NCI-H2196 (cell line): Measurements from ENCODE around the gene NUP85.
"Not testable (repeated sequence)": the region's sequence is repeated elsewhere in the genome, so short reads cannot be mapped to it uniquely, and the experiment has no call there.

Experiments
- DNase-seq: peaks from one replicate; lab custom pipeline; 2025; ENCODE audit not compliant: unreplicated experiment; lab: John Stamatoyannopoulos, UW

Gene NUP85, protein sequence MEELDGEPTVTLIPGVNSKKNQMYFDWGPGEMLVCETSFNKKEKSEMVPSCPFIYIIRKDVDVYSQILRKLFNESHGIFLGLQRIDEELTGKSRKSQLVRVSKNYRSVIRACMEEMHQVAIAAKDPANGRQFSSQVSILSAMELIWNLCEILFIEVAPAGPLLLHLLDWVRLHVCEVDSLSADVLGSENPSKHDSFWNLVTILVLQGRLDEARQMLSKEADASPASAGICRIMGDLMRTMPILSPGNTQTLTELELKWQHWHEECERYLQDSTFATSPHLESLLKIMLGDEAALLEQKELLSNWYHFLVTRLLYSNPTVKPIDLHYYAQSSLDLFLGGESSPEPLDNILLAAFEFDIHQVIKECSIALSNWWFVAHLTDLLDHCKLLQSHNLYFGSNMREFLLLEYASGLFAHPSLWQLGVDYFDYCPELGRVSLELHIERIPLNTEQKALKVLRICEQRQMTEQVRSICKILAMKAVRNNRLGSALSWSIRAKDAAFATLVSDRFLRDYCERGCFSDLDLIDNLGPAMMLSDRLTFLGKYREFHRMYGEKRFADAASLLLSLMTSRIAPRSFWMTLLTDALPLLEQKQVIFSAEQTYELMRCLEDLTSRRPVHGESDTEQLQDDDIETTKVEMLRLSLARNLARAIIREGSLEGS

GRCh38 chr17:75205037-75205792, at the start of gene NUP85:
NUP85 (plus strand) TSS chr17:75205679; CDS start chr17:75205762, 83 bp downstream.
- peak; percentile 94 for DNase-seq

GRCh38 chr17:75158480-75158879, 47.0 kb upstream of the NUP85 start:
- DNase-seq, result not testable (repeated sequence)

- DNase-seq, result no peak
Observed at GRCh38 chr17:75159196-75160031, 46.1 kb upstream of the NUP85 start.

GRCh38 chr17:75160211-75160610, 45.3 kb upstream of the NUP85 start:
- no peak for DNase-seq

GRCh38 chr17:75163074-75163473, 42.4 kb upstream of the NUP85 start:
- no peak for DNase-seq

- DNase-seq, result not testable (repeated sequence)
Observed at GRCh38 chr17:75164606-75165005, 40.9 kb upstream of the NUP85 start.

- DNase-seq, result no peak
Observed at GRCh38 chr17:75168998-75169397, 36.5 kb upstream of the NUP85 start.

GRCh38 chr17:75173526-75173925, 32.0 kb upstream of the NUP85 start:
- DNase-seq, result no peak

DNA sequence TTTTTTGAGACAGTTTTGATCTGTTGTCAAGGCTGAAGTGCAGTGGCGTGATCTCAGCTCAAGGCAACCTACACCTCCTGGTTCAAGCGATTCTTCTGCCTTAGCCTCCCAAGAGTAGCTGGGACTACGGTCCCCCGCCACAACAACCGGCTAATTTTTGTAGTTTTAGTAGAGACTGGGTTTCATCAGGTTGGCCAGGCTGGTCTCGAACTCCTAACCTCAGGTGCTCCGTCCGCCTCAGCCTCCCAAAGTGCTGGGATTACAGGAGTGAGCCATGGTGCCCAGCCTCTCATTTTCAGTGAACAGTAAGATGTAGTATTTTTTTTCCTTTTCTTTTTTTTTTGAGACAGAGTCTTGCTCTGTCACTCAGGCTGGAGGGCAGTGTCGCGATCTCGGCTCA, 30.5 kb upstream of the NUP85 start:
- no peak for DNase-seq

- DNase-seq, result no peak
Observed at GRCh38 chr17:75176625-75177024, 28.9 kb upstream of the NUP85 start.

DNA sequence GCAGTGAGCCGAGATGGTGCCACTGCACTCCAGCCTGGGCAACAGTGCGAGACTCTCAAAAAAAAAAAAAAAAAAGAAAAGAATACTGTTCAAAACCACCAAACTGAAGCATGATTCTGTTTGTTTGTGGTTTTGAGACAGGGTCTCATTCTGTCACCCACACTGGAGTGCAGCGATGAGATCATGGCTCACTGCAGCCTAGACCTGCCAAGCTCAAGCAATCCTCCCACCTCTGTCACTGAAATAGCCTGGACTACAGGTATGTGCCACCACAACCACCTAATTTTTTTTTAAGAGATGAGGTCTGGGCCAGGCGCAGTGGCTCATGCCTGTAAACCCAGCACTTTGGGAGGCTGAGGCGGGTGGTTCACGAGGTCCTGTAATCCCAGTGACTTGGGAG, 27.0 kb upstream of the NUP85 start:
- no peak for DNase-seq

DNA sequence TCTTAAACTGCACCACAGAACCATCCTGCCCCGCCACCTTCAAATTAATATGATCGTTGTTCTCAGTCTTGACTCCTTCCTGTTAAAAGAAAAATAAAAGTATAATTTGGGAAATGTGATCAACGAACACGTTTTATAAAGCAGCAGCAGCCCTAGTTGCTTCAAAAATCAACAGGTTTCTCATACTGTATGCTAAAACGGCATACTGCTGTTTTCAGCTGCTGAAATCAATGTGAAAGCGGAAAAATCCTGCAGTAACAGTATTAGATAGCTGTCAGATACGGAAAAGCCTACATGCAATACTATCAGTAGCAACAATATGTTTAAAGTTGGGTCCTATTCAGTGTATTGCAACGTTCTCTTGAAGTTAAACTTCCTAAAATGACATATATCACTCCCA, 24.4 kb upstream of the NUP85 start:
- no peak for DNase-seq

DNA sequence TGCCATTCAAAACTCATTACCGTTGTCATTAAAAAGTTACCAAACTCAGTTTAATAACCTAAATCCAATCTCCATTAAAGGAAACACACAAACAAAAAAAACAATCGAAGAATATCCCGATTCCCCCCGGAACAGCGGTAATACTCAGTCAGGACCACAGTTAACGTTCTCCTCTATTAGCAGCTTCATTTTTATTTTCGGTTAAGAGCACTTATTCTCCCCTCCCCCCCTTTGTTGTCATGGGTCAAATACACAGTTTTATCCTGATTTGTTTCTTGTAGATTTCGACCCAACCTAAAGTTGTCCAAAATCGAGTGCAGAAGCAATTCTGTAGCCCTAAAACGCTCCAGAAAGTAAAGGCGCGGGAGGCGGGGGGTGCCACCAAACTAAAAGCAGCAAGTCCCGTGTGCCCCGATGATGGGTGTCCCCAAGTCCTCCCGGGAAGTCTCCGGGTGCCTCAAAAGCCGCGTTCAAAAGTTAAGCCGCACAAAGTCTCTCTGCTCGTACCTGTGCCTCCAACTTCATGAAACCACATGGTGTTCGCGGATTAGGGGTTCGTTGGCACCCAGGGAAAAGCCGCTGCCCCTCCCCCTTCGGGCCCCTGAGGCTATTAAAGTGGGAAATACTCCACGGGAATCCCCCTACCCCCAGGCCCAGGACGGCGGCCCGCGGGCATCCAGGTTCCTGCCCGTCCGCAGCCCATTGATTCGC, 23.7 kb upstream of the NUP85 start:
- no peak for DNase-seq

GRCh38 chr17:75182319-75182568, 23.2 kb upstream of the NUP85 start:
- DNase-seq, result no peak

DNA sequence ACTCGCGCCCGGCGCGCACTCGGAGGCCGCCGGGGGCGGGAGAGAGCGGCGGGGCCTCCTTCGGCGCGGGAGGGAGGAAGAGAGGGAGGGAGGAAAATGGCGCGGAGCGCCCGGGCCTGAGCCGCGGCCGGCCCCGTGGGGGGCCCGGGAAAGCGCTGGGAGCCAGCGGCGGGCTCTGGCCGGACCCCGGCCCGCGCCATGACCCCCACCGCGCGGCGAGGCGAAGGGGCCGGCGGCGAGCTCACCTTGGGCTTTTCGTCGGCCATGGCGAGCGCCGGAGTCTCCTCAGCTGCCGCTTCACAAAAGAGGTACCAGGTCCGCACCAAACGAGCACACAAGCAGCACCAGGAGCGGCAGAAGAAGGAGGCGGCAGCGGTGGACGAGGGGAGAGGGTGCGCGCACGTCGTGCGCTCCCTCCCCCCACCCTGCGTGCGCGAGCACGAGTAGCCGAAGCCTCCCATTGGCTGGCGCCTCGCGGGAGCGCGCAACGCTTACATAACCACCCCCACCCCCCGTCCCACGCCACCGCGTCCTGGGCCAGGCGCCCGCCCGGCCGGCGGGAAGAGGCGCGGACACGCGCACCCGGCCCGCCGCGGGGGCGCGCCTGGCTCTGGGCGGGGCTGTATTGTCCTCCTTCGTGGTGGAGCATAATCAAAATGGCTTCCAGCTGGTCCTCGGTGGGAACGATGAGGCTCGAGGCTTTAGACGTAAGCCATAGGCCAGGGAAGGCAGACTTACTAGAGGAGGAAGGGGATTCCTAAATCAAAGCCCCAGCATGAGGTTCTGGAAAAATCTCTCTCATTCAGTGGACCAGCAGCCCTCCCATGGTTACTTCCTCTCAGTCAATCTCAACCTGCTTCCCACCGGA, 22.7 kb upstream of the NUP85 start, which contains the start of gene SUMO2:
Gene SUMO2, minus strand, starts transcription at position 391 of the 868 bp plus-strand sequence. Its CDS starts 125 bp downstream, at position 266.
- DNase-seq, result peak; percentile 96

DNA sequence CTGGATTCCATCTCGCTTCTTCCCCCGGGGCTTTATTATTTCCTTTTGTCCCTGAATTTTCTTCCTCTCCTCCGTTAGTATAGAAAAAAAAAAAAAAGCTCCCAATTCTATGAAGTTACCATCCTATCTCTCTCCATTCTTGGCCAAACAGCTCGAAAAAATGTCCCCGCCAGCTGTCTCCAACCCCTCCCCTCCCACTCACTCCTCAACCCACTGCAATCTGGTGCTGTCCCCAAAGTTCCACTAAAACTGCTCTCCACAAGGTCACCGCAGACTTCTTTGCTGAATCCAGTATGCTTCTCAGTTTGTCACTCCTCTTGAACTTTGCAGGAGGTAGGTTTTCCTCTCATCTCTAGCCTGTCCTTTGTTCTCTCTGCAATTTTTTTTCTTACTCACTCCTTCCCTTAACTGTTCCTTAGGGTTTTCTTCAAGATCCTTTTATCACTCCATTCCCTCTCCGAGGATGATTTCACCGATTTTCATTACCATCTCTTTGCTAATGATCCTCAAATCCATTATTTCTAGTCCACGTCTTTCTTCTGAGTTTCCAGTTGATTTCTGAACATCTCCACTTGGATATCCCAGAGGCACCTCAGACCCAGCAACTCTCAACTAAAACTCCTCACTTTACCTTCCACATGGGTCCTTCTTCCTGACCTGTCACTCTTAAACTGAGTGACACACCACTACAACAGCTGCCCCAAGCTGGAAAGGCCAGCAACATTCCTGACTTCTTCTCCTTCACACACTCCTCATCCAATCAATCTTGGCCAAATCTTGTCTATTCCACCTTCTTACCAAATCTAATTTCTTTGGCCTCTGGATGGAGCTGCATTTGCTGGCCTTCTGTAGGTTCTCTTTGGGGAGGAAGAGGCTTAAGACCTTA, 21.2 kb upstream of the NUP85 start:
- DNase-seq, result no peak

DNA sequence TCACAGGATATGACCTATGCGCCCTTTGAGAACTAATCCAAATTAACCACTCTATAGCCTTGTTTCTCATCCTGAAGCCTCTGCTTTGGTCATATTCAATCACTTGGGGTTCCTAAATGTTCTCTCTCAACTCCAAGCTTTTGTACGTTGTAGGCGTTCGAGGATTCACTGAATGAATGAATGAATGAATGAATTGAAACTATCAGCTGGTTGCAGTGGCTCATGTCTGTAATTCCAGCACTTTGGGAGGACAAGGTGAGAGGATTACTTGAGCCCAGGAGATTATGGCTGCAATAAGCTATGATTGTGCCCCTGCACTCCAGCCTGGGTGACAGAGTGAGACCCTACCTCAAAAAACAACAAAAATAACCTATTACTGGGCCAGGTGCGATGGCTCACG, 16.9 kb upstream of the NUP85 start:
- no peak for DNase-seq

DNA sequence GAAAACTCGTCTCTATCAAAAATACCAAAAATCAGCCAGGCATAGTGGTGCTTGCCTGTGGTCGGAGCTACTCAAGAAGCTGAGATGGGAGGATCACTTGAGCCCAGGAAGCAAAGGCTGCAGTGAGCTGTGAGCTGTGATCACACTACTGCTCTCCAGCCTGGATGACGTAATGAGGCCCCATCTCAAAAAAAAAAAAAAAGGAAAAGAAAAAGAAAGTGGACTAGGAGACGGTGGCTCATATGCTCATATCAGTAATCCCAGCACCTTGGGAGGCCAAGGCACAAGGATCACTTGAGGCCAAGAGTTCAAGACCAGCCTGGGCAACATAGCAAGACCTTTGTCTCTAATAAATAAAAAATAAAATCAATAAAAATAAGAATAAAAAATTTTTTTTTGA, 13.9 kb upstream of the NUP85 start:
- no peak for DNase-seq

DNA sequence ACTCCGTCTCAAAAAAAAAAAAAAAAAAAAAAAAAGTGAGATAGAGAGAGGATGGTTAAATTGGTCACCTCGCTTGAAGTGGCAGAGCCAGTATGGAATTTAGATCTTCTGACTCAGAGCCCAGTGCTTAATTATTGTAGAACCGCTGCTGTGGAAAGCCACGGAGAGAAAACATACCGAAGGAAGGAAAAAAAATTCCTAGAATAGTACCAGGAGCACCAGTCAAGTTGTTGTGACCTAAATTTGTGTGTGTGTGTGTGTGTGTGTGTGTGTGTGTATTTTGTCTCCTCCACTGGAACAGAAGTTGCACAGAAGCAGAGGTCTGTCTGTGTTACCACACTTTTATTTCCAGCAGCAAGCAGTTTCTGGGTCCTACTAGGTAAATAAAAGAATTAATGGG, 10.6 kb upstream of the NUP85 start:
- DNase-seq, result no peak
